Pons (tissue), 1 donor: Measurements from ENCODE around the gene AMER3.
"Not testable (repeated sequence)": the region's sequence is repeated elsewhere in the genome, so short reads cannot be mapped to it uniquely, and the experiment has no call there.

Experiments
- DNase-seq: peaks from one replicate; pipeline ENCODE4 v3.0.0-alpha.2; 2016; ENCODE audit warnings: low spot score

Gene AMER3

GRCh38 chr2:130755256-130756052 is at the start of gene AMER3:
Gene AMER3, plus strand, starts transcription at chr2:130755540. Its CDS starts 6,533 bp downstream, at chr2:130762073.
- no peak for DNase-seq

- DNase-seq = not testable (repeated sequence)
Measured at GRCh38 chr2:130714795-130715194, 40.5 kb upstream of the AMER3 start.

DNA sequence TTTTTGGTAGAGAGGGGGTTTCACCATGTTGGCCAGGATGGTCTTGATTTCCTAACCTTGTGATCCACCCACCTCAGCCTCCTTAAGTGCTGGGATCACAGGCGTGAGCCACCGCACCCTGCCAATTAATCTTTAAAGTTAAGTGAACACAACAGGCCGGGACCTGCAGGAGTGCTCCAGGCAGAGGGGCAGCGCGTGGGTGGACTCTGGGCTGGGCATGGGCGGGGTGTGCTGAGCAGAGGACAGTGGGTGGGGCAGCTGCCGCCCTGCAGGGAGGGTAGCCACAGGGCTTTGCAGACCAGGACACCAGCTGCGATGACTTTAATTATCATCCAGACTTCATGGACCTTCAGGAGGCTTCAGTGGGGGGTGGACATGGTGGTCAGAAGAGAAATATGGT is 35.3 kb upstream of the AMER3 start:
- DNase-seq = no peak

GRCh38 chr2:130720528-130720927 is 34.8 kb upstream of the AMER3 start:
- DNase-seq = no peak

- no peak for DNase-seq
Measured at GRCh38 chr2:130724455-130724854, 30.9 kb upstream of the AMER3 start.

DNA sequence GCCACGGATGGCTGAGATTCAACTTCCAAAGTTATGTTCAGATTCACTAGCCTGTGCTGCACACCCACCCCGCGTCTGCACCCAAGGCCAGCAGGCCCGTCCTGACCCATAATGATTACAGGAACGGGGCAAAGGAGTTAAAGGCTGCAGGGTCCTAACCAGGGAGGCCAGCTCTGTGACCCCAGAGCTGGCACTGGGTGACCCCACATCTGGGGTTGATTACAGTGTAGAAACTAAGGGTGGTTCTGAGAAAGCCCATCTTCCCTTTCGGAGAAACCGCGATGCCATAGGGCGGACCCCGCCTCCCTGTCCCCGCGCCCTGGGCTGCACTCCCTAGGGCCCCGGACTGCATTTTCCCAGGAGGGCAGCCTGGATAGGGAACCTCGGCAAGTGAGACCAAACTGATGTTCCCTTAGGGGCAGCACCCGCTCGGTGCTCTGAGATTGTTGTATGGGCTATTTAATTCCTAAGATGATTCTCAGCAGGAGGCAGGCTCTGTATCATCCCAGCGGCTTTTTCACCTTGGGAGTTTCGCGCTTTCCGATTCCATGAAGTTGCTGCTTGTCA is 28.6 kb upstream of the AMER3 start:
- no peak for DNase-seq

DNA sequence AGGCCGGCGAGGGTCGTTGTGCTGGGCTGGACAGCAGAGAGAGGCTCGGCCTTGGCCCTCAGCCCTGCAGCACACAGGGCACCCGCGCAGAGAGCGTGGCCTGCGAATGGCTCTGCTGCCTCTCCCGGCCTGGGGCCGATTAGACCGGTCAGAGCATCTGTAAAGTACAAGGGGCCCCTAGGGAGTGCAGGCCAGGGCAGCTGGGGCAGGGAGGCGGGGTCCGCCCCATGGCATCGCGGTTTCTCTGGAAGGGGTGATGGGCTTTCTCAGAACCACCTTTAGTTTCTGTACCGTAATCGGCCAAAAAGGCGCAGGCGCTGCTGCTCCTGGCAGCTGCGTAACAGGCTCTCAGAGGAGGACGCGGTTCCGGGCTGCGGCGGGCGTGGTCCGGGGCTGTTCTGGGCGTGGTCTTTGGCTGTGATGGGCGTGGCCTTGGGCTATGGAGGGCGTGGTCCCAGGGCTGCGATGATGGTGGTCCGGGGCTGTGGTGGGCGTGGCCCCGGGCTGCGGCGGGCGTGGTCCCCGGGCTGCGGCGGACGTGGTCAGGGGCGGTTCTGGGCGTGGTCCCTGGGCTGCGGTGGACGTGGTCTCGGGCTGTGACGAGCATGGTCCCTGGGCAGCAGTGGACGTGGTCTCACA is 27.9 kb upstream of the AMER3 start:
- DNase-seq = peak; percentile 33

DNA sequence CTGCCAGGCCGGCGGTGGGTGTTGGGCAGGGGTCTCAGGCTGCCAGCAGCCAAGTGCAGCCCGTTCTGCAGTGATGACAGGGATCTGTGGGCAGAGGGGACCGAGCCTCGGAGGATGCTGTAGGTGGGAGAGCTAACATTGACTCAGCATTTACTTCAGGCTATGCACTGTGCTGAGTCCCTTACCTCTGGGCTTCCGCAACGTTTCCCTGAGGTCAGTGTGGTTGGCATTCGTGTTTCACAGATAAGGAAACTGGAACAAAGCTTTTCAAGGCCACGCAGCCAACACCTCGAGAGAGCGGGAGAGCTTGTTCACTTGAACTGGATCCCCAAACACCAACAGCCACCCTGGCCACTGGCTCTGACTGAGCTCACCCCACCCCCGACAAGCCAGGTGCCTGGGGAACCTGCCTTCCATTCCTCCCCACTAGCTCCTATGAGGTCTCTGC is 27.3 kb upstream of the AMER3 start:
- no peak for DNase-seq

GRCh38 chr2:130728549-130729316 is 26.6 kb upstream of the AMER3 start, which contains the start of gene GPR148:
Gene GPR148, plus strand, starts transcription at chr2:130729070. Its CDS starts 82 bp downstream, at chr2:130729152.
- no peak for DNase-seq

GRCh38 chr2:130729322-130730299 is 25.7 kb upstream of the AMER3 start:
- no peak for DNase-seq

- not testable (repeated sequence) for DNase-seq
Measured at GRCh38 chr2:130732257-130732656, 23.1 kb upstream of the AMER3 start.

GRCh38 chr2:130735200-130735599 is 20.1 kb upstream of the AMER3 start:
- DNase-seq = no peak

GRCh38 chr2:130736487-130736886 is 18.9 kb upstream of the AMER3 start:
- no peak for DNase-seq

- no peak for DNase-seq
Measured at GRCh38 chr2:130737592-130737991, 17.7 kb upstream of the AMER3 start.

DNA sequence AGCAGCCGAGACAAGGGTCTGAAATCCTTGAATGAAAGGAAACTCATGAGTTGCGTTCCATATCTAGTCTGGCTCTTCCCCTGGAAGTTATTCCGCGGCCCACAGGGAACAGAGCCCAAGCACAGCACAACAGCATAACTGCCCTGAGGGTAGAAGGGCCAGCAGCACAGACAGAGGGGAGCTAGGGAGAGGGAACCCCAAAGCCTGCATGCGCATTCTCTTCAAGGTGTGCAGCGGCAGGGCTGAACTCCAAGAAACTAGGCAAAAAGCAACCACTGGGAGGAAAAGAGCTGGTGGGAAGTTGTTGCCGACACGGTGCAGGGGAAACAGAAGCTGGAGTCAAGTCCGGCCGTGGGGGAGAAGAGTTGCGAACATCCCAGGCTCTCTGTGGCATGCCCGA is 14.7 kb upstream of the AMER3 start:
- no peak for DNase-seq

GRCh38 chr2:130743278-130743677 is 12.1 kb upstream of the AMER3 start:
- DNase-seq = no peak

DNA sequence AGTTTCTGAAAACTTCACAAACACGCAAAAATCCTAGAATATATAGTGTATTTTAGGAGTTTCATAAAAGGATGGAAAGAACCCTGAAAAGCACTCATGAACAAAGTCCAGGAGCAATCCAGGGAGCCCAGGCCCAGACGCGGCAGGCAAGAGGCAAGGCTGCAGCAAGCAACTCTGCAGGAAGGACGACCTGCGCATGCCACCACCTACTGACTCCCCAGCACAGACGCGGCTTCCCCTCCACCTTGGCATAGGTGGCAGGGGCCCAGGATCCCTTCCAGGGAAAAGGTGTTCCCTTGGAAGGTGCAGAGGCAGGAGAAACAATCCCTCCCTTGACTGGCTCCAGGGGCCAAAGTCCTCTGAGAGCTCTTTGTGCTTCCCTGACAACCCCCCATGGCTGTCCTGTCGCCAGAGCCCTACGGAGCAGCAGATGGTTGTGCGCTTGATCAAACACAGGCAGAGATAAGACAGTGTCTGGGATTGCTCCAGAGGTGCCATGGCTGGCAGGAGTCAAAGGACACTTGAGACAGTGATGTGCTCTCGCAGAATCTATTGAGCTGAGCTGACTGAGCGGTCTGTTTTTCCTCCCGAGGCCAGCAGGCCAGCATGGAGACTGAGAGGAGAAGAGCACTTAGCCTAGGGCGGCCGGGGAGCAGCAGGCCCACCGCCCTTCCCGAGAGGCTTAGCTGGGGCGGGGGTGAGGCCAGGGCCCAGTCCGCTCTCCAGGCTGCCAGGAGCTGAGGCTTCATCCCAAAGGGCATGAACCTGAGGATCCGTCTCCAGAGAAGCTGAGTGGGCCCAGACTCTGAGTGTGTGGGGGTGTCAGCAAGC is 10.8 kb upstream of the AMER3 start:
- no peak for DNase-seq

DNA sequence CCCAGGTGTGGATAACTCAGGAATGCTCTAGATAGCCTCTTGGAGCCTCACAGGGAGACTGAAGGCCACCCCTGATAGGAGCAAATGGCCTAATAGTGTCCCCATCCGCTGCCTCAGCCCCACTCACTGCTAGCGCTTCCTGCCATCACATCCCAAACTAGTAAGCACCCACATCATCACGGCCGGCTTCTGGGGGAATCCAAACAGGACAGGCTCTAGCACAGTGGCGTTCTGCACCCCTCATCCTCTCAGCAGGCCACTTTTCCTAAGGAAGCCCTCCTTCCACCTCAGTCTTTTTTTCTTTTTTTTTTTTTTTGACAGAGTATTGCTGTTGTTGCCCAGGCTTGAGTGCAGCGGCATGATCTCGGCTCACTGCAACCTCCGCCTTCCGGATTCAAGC is 6.3 kb upstream of the AMER3 start:
- DNase-seq = no peak

DNA sequence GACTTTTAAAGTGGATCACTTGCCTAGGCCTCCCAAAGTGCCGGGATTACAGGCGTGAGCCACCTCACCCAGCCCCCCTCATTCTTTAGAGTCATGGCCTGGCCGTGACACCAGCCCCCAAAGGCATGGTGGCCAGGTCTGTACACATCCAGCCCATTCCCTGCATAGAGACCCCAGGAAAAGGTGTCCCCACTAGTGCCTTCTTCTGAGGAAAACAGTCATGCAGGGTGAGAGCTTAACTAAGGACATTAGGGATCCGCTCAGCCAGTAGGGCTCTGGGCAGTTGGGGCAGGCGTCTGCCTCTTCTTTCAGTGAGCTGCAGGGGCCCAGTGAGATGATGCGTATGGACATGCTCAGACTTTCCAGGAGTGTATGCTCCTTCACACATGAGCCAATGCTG is 5.7 kb upstream of the AMER3 start:
- DNase-seq = no peak

DNA sequence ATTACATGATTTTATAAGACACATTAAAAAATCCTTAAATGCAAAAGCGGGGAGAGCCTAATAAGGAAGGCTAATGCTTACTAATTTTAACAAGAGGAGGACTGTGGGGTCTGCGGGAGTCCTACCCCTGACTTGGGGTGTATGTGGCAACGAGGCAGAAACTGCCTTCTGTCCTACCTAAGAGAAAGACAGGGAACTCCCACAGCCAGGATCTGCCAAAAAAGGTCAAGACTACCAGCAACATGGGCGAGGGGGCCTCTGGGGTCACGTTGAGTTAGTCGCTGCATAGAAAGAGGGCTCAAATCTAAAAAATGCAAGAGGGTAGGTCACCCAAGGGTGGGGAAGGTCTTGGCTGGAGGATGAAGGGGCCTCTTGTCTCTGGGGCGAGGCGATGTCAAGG is 529 bp upstream of the AMER3 start:
- DNase-seq = no peak
